ENCODE data around the gene PROSER2.

GRCh38 chr10:11789956-11790355, 33.2 kb upstream of the PROSER2 start:
- TF ChIP-seq POLR2A (IDR thresholded peaks at IDR 0.05) = no peak
- no peak for TF ChIP-seq CTCF (IDR thresholded peaks at IDR 0.05)
- TF ChIP-seq POLR2AphosphoS5 (IDR thresholded peaks at IDR 0.05) = no peak
